ENCODE measurements around the gene MAD1L1.
A peak's percentile ranks its signal among the peaks of the same experiment; 100 is the strongest.

MAD1L1 gene

GRCh38 chr7:1802899-1803298, 429.8 kb downstream of the MAD1L1 start:
- no peak for TF ChIP-seq CTCF (IDR thresholded peaks at IDR 0.05)
- peaks cover 19% of the 10 kb centered on the region for H3K27me3 Mint-ChIP-seq (ENCODE audit: low read depth, poor library complexity)
- peaks cover 20% of the 10 kb centered on the region for H3K4me1 Mint-ChIP-seq
- no peak overlapping the region for H3K27ac Mint-ChIP-seq
- DNase-seq: no peak
- no peak overlapping the region for H3K4me3 Mint-ChIP-seq
- H3K36me3 Mint-ChIP-seq (ENCODE audit: low read depth): peaks cover 13% of the 10 kb centered on the region
- peaks cover 59% of the 10 kb centered on the region for H3K9me3 Mint-ChIP-seq

GRCh38 chr7:1800902-1801301, 431.8 kb downstream of the MAD1L1 start:
- H3K4me1 Mint-ChIP-seq: peaks cover 20% of the 10 kb centered on the region
- TF ChIP-seq CTCF (IDR thresholded peaks at IDR 0.05): no peak
- no peak for DNase-seq
- peaks cover 69% of the 10 kb centered on the region for H3K9me3 Mint-ChIP-seq
- peaks cover 13% of the 10 kb centered on the region for H3K36me3 Mint-ChIP-seq (ENCODE audit: low read depth)
- peak overlapping the region; percentile 61 for H3K27ac Mint-ChIP-seq
- H3K27me3 Mint-ChIP-seq (ENCODE audit: low read depth, poor library complexity): peaks cover 15% of the 10 kb centered on the region
- no peak overlapping the region for H3K4me3 Mint-ChIP-seq

GRCh38 chr7:1798191-1798590, 434.6 kb downstream of the MAD1L1 start:
- Mint-ChIP-seq H3K27me3 (ENCODE audit: low read depth, poor library complexity) (peaks cover 22% of the 10 kb centered on the region), H3K27ac (no peak overlapping the region), H3K36me3 (ENCODE audit: low read depth) (peaks cover 8% of the 10 kb centered on the region), H3K4me1 (peaks cover 6% of the 10 kb centered on the region), H3K9me3 (peaks cover 78% of the 10 kb centered on the region), H3K4me3 (no peak overlapping the region)
- no peak for TF ChIP-seq CTCF (IDR thresholded peaks at IDR 0.05)
- DNase-seq: no peak

- Mint-ChIP-seq H3K27ac (no peak overlapping the region), H3K9me3 (peaks cover 47% of the 10 kb centered on the region), H3K4me1 (no peaks in the 10 kb centered on the region), H3K27me3 (ENCODE audit: low read depth, poor library complexity) (peaks cover 25% of the 10 kb centered on the region), H3K4me3 (no peak overlapping the region), H3K36me3 (ENCODE audit: low read depth) (no peaks in the 10 kb centered on the region)
- TF ChIP-seq CTCF (IDR thresholded peaks at IDR 0.05): no peak
- DNase-seq: no peak
Observed at GRCh38 chr7:1794888-1795542, 437.7 kb downstream of the MAD1L1 start.

GRCh38 chr7:1787681-1788235, 445.0 kb downstream of the MAD1L1 start:
- Mint-ChIP-seq H3K27me3 (ENCODE audit: low read depth, poor library complexity) (peaks cover 9% of the 10 kb centered on the region), H3K36me3 (ENCODE audit: low read depth) (no peaks in the 10 kb centered on the region), H3K4me3 (no peak overlapping the region), H3K9me3 (peaks cover 30% of the 10 kb centered on the region), H3K27ac (no peak overlapping the region), H3K4me1 (no peaks in the 10 kb centered on the region)
- TF ChIP-seq CTCF (IDR thresholded peaks at IDR 0.05): no peak
- DNase-seq: no peak

- Mint-ChIP-seq H3K4me1 (no peaks in the 10 kb centered on the region), H3K4me3 (no peak overlapping the region), H3K27me3 (ENCODE audit: low read depth, poor library complexity) (peaks cover 11% of the 10 kb centered on the region), H3K36me3 (ENCODE audit: low read depth) (no peaks in the 10 kb centered on the region), H3K9me3 (peaks cover 30% of the 10 kb centered on the region), H3K27ac (no peak overlapping the region)
- DNase-seq: no peak
- no peak for TF ChIP-seq CTCF (IDR thresholded peaks at IDR 0.05)
Observed at GRCh38 chr7:1787241-1787640, 445.5 kb downstream of the MAD1L1 start.

Data from nephron progenitor cell (in vitro differentiated cells).